Jurkat, Clone E6-1 (cell line): Measurements from ENCODE around the gene LRRC26.

Source experiments
- DNase-seq: peaks from one replicate; pipeline ENCODE4 v3.0.0-alpha.2; 2011; ENCODE audit warnings: low read depth, low spot score
- H3K4me3 ChIP-seq: 2 replicates; pipeline ENCODE4 v1.5.1; 2011; ENCODE audit warnings: mild to moderate bottlenecking, low read length, control low read depth, moderate library complexity

LRRC26 gene

GRCh38 chr9:137171149-137171900, 1.5 kb upstream of the LRRC26 start:
- DNase-seq = no peak
- H3K4me3 ChIP-seq = no peak overlapping the region

DNA sequence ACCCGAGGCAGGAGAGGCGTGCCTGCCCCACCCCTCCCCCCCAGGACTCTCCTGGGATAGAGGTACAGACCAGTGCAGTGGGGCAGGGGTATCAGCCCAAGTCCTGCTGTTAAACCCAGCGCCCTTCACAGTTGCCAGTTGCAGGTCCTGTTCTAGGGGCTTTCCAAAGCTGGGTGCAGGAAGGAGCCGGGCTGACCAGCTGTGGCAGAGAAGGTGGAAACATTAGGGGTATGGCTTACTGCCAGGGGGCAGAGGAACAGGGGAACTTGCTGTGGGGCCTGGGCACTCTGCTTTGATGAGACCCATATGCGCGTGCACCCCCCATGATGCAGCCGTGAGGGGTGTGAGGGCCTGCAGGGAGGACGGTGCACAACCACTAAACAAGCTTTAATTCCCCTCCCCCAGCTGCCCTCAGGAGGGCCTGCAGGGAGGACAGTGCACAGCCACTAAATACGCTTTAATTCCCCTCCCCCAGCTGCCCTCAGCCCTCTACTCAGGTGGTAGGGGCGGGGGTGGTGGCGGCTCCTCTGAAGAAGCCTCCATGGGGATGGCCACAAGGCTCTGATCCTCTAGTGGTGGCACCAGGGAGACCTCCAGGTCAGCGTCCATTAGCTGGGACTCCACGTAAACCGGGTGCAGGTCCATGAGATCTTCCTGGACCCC, 766 bp upstream of the LRRC26 start:
- DNase-seq = no peak
- H3K4me3 ChIP-seq = no peak overlapping the region

GRCh38 chr9:137168904-137169856, 671 bp downstream of the LRRC26 start:
- DNase-seq = no peak
- no peak overlapping the region for H3K4me3 ChIP-seq

GRCh38 chr9:137168573-137168903, 1.3 kb downstream of the LRRC26 start:
- no peak for DNase-seq
- H3K4me3 ChIP-seq = no peak overlapping the region

GRCh38 chr9:137167747-137168572, 1.9 kb downstream of the LRRC26 start:
- no peak overlapping the region for H3K4me3 ChIP-seq
- DNase-seq = no peak

DNA sequence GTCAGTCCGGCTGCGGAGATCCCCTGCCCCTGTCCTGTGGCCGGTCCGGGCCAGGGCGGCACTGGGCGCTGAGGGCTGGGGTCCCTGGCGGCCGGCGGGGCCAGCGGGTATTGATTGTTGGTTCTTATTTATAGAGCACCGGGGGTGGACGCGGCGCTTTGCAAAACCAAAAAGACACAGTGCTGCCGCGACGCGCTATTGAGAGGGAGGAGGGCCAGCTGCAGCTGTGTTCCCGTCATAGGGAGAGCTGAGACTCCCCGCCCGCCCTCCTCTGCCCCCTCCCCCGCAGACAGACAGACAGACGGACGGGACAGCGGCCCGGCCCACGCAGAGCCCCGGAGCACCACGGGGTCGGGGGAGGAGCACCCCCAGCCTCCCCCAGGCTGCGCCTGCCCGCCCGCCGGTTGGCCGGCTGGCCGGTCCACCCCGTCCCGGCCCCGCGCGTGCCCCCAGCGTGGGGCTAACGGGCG, 2.5 kb downstream of the LRRC26 start:
- no peak for DNase-seq
- H3K4me3 ChIP-seq = no peak overlapping the region

DNA sequence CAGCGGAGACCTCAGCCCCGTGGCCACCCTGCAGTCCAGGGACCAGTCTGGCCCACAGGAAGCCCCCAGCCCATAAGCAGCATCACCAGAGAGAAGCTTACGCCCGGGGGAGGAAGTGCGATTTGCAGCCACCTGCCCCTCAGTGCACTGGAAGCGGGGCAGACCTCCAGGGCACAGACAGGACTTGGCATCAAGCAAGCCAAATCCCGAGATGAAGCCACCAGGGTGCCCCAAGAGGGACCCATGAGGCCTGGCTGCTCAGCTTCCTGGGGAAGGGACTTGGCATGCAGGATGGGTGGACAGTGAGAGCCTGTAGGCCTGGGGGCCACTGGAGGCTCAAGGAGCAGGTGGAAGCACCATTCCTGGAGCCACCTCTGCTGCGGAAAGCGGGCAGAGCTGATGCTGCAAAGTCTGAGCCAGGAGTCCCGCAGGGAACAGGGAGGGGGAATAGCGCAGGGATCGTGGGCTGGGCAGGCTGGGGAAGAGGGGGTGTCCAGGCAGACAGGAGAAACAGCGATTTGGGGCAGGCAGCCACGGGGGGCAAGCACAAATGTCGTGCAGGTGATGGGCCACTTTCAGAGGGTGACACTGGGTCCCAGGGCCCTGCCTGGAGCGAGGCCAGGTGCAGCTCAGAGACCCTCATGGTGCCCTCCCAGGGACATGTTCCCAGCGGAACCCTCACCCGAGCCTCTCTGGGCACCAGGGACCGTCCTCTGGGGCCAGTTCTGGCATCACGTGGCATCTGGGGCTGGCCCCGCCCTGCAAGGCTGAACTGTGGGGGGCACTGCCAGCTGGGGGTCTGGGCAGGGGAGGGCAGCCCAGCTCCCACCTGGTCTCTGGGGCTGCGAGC, 3.2 kb downstream of the LRRC26 start:
- no peak for DNase-seq
- no peak overlapping the region for H3K4me3 ChIP-seq

DNA sequence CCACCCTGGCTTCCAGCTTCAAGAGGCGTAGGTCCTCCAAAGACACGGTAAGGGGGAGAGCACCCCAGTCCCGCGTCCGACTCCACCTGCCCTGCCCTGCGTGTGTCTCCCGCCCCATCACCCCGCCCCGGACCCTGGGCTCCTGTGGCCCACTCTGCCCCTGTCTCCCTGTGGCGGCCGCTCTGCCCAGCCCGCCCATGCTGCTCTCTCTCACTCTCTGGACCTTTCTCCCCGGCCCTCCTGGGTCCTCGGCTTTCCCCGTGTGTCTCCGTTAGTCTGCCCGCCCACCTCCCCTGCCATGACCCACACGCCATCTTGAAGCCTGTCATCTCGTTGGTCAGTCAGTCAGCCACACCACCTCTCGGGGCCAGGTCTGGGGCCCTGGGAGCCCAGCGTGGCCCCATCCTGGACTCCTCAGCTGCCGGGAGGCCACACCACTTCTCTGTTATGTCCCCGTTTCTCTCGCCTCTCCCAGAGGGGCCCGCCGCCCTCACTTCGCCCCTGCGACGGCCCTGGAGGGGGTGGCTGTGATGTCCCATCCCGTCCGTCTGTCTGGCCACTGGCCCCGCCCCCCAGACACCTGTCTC, 4.5 kb downstream of the LRRC26 start:
- no peak for DNase-seq
- H3K4me3 ChIP-seq = no peak overlapping the region

- H3K4me3 ChIP-seq = no peak overlapping the region
- DNase-seq = no peak
These were observed 5.2 kb downstream of the LRRC26 start for GRCh38 chr9:137164370-137165249.

DNA sequence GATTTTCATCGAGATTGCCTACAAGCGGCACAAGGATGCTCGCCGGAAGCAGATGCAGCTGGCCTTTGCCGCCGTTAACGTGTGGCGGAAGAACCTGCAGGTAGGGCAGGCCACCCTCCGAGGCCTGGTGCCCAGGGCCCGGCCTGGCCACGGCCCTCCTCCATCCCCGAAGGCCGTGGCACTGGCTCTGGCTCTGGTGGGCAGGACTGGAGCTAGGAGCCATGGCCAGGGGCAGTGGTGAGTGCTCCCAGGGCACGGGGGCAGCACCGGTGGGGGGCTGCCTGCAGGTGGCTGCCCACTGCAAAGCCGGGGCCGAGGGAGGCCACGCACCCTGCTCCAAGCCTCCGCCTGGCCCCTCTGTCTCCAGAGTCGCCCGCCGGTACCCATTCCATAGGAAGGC, 6.0 kb downstream of the LRRC26 start:
- no peak overlapping the region for H3K4me3 ChIP-seq
- no peak for DNase-seq

GRCh38 chr9:137163365-137163715, 6.5 kb downstream of the LRRC26 start:
- no peak overlapping the region for H3K4me3 ChIP-seq
- DNase-seq = no peak

DNA sequence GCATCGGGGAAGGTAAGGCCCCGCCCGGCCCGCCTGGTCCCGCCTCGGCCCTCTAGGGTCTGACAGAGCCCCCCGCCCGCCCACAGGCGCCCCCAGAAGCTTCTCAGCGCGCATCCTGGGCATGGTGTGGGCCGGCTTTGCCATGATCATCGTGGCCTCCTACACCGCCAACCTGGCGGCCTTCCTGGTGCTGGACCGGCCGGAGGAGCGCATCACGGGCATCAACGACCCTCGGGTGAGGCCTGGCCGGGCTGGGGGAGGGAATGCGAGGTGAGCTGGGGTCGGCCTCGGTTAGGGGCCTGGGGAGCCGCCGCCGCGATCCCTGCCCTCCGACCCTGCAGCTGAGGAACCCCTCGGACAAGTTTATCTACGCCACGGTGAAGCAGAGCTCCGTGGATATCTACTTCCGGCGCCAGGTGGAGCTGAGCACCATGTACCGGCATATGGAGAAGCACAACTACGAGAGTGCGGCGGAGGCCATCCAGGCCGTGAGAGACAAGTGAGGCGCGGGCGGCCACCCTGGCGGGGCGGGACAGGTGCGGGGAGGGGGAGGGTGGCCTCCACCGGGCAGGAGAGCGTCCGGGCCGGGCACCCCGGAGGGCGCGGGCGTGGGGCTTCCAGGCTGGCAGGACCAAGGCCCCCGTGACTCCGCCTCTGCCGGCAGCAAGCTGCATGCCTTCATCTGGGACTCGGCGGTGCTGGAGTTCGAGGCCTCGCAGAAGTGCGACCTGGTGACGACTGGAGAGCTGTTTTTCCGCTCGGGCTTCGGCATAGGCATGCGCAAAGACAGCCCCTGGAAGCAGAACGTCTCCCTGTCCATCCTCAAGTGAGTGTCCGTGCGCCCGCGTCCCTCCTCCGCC, 7.1 kb downstream of the LRRC26 start:
- H3K4me3 ChIP-seq = no peak overlapping the region
- DNase-seq = no peak

GRCh38 chr9:137161558-137162486, 8.0 kb downstream of the LRRC26 start:
- no peak for DNase-seq
- H3K4me3 ChIP-seq = no peak overlapping the region

GRCh38 chr9:137160716-137161557, 8.9 kb downstream of the LRRC26 start:
- DNase-seq = no peak
- no peak overlapping the region for H3K4me3 ChIP-seq
